H9 (cell line): ENCODE data around the gene CARTPT. TPM values are rescaled to one million over a fixed set of nuclear protein-coding genes. Genes with fewer than 3 reads are reported as not detected.

Source experiments
- DNase-seq: peaks from one replicate; pipeline ENCODE4 v3.0.0-alpha.2; 2017
- H2AFZ ChIP-seq: one replicate; pipeline ENCODE4 v1.6.1; 2013; ENCODE audit warnings: mild to moderate bottlenecking, low read length, control low read depth, moderate library complexity
- H2AK5ac ChIP-seq: 2 replicates; pipeline ENCODE4 v1.6.1; 2013; ENCODE audit warnings: low read length, control low read depth, mixed read lengths; ENCODE audit not compliant: insufficient read length
- H2BK120ac ChIP-seq: one replicate; pipeline ENCODE4 v1.6.1; 2013; ENCODE audit warnings: low read depth, mild to moderate bottlenecking, low read length, control low read depth, inconsistent platforms; ENCODE audit not compliant: poor library complexity, severe bottlenecking
- H2BK12ac ChIP-seq: 2 replicates; pipeline ENCODE4 v1.6.1; 2013; ENCODE audit warnings: low read length, control low read depth, mixed read lengths, low read depth; ENCODE audit not compliant: insufficient read length
- H2BK15ac ChIP-seq: 2 replicates; pipeline ENCODE4 v1.6.1; 2013; ENCODE audit warnings: low read depth, low read length, control low read depth
- H2BK20ac ChIP-seq: one replicate; pipeline ENCODE4 v1.6.1; 2013; ENCODE audit warnings: low read depth, mild to moderate bottlenecking, low read length, control low read depth, inconsistent platforms; ENCODE audit not compliant: poor library complexity, severe bottlenecking
- H2BK5ac ChIP-seq: 2 replicates; pipeline ENCODE4 v1.6.1; 2013; ENCODE audit warnings: low read length, control low read depth, mixed read lengths; ENCODE audit not compliant: insufficient read length
- H3K14ac ChIP-seq: 2 replicates; pipeline ENCODE4 v1.6.1; 2013; ENCODE audit warnings: low read length, control low read depth; ENCODE audit not compliant: insufficient read depth
- H3K18ac ChIP-seq: 2 replicates; pipeline ENCODE4 v1.6.1; 2013; ENCODE audit warnings: low read depth, mild to moderate bottlenecking, mixed read lengths, low read length, control low read depth; ENCODE audit not compliant: insufficient read length
- H3K23ac ChIP-seq: 2 replicates; pipeline ENCODE4 v1.6.1; 2013; ENCODE audit warnings: low read length, control low read depth, mixed read lengths, low read depth; ENCODE audit not compliant: insufficient read length
- H3K23me2 ChIP-seq: 2 replicates; pipeline ENCODE4 v1.6.1; 2013; ENCODE audit warnings: low read depth, mild to moderate bottlenecking, mixed read lengths, low read length, control low read depth; ENCODE audit not compliant: insufficient read length, poor library complexity, severe bottlenecking
- H3K27ac ChIP-seq: 2 replicates; pipeline ENCODE4 v1.5.1; 2013; ENCODE audit warnings: low read length, control low read depth, mixed read lengths, low read depth; ENCODE audit not compliant: insufficient read length
- H3K27me3 ChIP-seq: 2 replicates; pipeline ENCODE4 v1.6.1; 2013; ENCODE audit warnings: low read length, control low read depth, inconsistent platforms; ENCODE audit not compliant: insufficient read depth
- H3K4ac ChIP-seq: 2 replicates; pipeline ENCODE4 v1.6.1; 2013; ENCODE audit warnings: low read depth, mild to moderate bottlenecking, control low read depth, inconsistent platforms, low read length, moderate library complexity
- H3K4me1 ChIP-seq: 2 replicates; pipeline ENCODE4 v1.6.1; 2013; ENCODE audit warnings: low read length, control low read depth, inconsistent platforms; ENCODE audit not compliant: insufficient read depth
- H3K4me2 ChIP-seq: 2 replicates; pipeline ENCODE4 v1.6.1; 2013; ENCODE audit warnings: low read length, control low read depth, mixed read lengths; ENCODE audit not compliant: insufficient read length, insufficient read depth
- H3K56ac ChIP-seq: 2 replicates; pipeline ENCODE4 v1.6.1; 2013; ENCODE audit warnings: low read depth, mild to moderate bottlenecking, mixed read lengths, low read length, control low read depth; ENCODE audit not compliant: insufficient read length
- H3K79me1 ChIP-seq: 2 replicates; pipeline ENCODE4 v1.6.1; 2013; ENCODE audit warnings: low read depth, mild to moderate bottlenecking, moderate library complexity, low read length, control low read depth, inconsistent platforms; ENCODE audit not compliant: insufficient read depth, poor library complexity, severe bottlenecking
- H3K79me2 ChIP-seq: 2 replicates; pipeline ENCODE4 v1.6.1; 2013; ENCODE audit warnings: low read length, control low read depth, inconsistent platforms; ENCODE audit not compliant: insufficient read depth
- H3K9ac ChIP-seq: 2 replicates; pipeline ENCODE4 v1.6.1; 2013; ENCODE audit warnings: low read length, control low read depth, mixed read lengths; ENCODE audit not compliant: insufficient read length; ENCODE audit errors: extremely low read depth
- H3K9me3 ChIP-seq: one replicate; pipeline ENCODE4 v1.6.1; 2013; ENCODE audit warnings: low read depth, low read length, inconsistent platforms; ENCODE audit not compliant: control insufficient read depth
- H3T11ph ChIP-seq: one replicate; pipeline ENCODE4 v1.6.1; 2013; ENCODE audit warnings: mild to moderate bottlenecking, low read length, control low read depth, inconsistent platforms
- H4K20me1 ChIP-seq: one replicate; pipeline ENCODE4 v1.6.1; 2013; ENCODE audit not compliant: control insufficient read depth, insufficient read length, insufficient read depth
- H4K5ac ChIP-seq: 2 replicates; pipeline ENCODE4 v1.6.1; 2013; ENCODE audit warnings: low read depth, mild to moderate bottlenecking, mixed read lengths, low read length, control low read depth; ENCODE audit not compliant: insufficient read length
- H4K8ac ChIP-seq: replicated peaks from 2 replicates; pipeline ENCODE4 v1.6.1; 2013; ENCODE audit warnings: low read length, control low read depth, mixed read lengths, low read depth; ENCODE audit not compliant: insufficient read length
- H4K91ac ChIP-seq: 2 replicates; pipeline ENCODE4 v1.6.1; 2013; ENCODE audit warnings: low read depth, mild to moderate bottlenecking, moderate library complexity, mixed read lengths, low read length, control low read depth; ENCODE audit not compliant: insufficient read length
- H3K27ac Mint-ChIP-seq, 3 experiments: 2 replicates in 2 of 3; 3 replicates in 1 of 3; pipeline ENCODE4 v1.8.0; 2020 to 2021; ENCODE audit warnings: mixed read lengths in 3 of 3, mild to moderate bottlenecking in 1 of 3, moderate library complexity in 1 of 3
- H3K27me3 Mint-ChIP-seq: 2 replicates; pipeline ENCODE4 v1.8.0; 2021; ENCODE audit warnings: low read depth, mild to moderate bottlenecking, moderate library complexity, mixed read lengths
- H3K36me3 Mint-ChIP-seq, 3 experiments: 2 replicates in 2 of 3; 3 replicates in 1 of 3; pipeline ENCODE4 v1.8.0; 2020 to 2021; ENCODE audit warnings: low read depth in 3 of 3, mixed read lengths in 3 of 3; ENCODE audit not compliant: insufficient read depth in 1 of 3
- H3K4me1 Mint-ChIP-seq, 2 experiments: 2 replicates each; pipeline ENCODE4 v1.8.0; 2020; ENCODE audit warnings: mixed read lengths in 2 of 2
- H3K4me3 Mint-ChIP-seq, 2 experiments: 2 replicates in 1 of 2; 3 replicates in 1 of 2; pipeline ENCODE4 v1.8.0; 2020 to 2021; ENCODE audit warnings: mild to moderate bottlenecking in 2 of 2, mixed read lengths in 2 of 2, moderate library complexity in 1 of 2
- H3K9me3 Mint-ChIP-seq, 2 experiments: 2 replicates in 1 of 2; 3 replicates in 1 of 2; pipeline ENCODE4 v1.8.0; 2020; ENCODE audit warnings: mild to moderate bottlenecking in 2 of 2, mixed read lengths in 2 of 2, moderate library complexity in 1 of 2
- CTCF ChIP-seq: fragments of 200-600 bp; sonication (generic); conservative IDR thresholded peaks from 3 replicates; pipeline ENCODE4 v1.8.0; 2021; ENCODE audit warnings: antibody characterized with exemption, mild to moderate bottlenecking
- WGBS: extraction: QIAGEN DNeasy Blood & Tissue Kit; methylation state at CpG from one replicate; pipeline ENCODE4 v1.1.7; 2013; ENCODE audit warnings: missing lambda C conversion rate, low lambda C conversion rate, mixed read lengths; ENCODE audit not compliant: insufficient read length; ENCODE audit errors: extremely low coverage; 5-methylcytosine and 5-hydroxymethylcytosine counted together
- total RNA-seq: library from RNA; stranded (reverse); gene quantifications from 2 replicates; pipeline ENCODE4 v1.2.1, GENCODE V29; 2021

The CARTPT gene
- total RNA-seq, 1 experiment from 2014 or later, result not detected

- Histone ChIP-seq H2BK20ac (no peak overlapping the region), H2BK12ac (no peak overlapping the region), H3K23me2 (no peaks in the 10 kb centered on the region), H4K8ac (no peak overlapping the region), H3K56ac (no peak overlapping the region), H3K23ac (no peak overlapping the region), H2BK5ac (no peak overlapping the region), H3K27me3 (no peaks in the 10 kb centered on the region), H3K79me2 (no peaks in the 10 kb centered on the region), H3K9ac (no peak overlapping the region), H3K79me1 (no peaks in the 10 kb centered on the region), H2BK15ac (no peak overlapping the region), H2AK5ac (no peak overlapping the region), H3T11ph (no peak overlapping the region), H2BK120ac (no peak overlapping the region), H3K18ac (no peak overlapping the region), H3K9me3 (no peaks in the 10 kb centered on the region), H3K4me2 (no peak overlapping the region), H3K4me1 (no peaks in the 10 kb centered on the region), H4K91ac (no peak overlapping the region), H3K14ac (no peak overlapping the region), H2AFZ (no peak overlapping the region), H4K20me1 (no peaks in the 10 kb centered on the region), H3K27ac (no peak overlapping the region), H4K5ac (no peak overlapping the region), H3K4ac (no peak overlapping the region)
- DNase-seq, result no peak
- Mint-ChIP-seq H3K36me3 (0 out of 7 replicates have a peak, but pooled peaks cover 0 to 15% (median 0%) of the 10 kb centered on the region in 3 experiments), H3K4me3 (no peak overlapping the region), H3K4me1 (no peaks in the 10 kb centered on the region), H3K9me3 (peaks cover 3 to 7% of the 10 kb centered on the region in 2 experiments; a peak in 3 of 5 replicates), H3K27ac (no peak overlapping the region), H3K27me3 (peaks cover 4% of the 10 kb centered on the region)
- no peak for TF ChIP-seq CTCF
- no CpG with 5 or more reads among the region's 2 CpGs for WGBS
Measured at GRCh38 chr5:71680510-71680909, 38.6 kb upstream of the CARTPT start.
